H1 (cell line): ENCODE results near the gene SPATA33. TPM values are rescaled to one million over a fixed set of nuclear protein-coding genes. Genes with fewer than 3 reads are reported as not detected.

Experiments used
- CTCF ChIA-PET: fragments of 300-600 bp; sonication (Branson Sonifier 250); formaldehyde crosslinking; loops from one replicate; lab custom pipeline; 2021; ENCODE audit not compliant: partially characterized antibody; lab: Charles Lee
- POLR2A ChIA-PET: fragments of 300-600 bp; sonication (Branson Sonifier 250); formaldehyde crosslinking; loops from one replicate; lab custom pipeline; 2021; ENCODE audit warnings: inconsistent platforms; ENCODE audit not compliant: partially characterized antibody; lab: Charles Lee
- DNase-seq, 2 experiments: peaks; one replicate each; pipeline versions ENCODE4 v3.0.0 to v3.0.0-alpha.2; 2010 to 2022; ENCODE audit warnings: low spot score in 2 of 2, low read depth in 1 of 2, mixed read lengths in 1 of 2
- FAIRE-seq: peaks from 2 replicates; lab custom pipeline; 2011; peaks lifted over from hg19 to GRCh38; lab: Jason Lieb, UNC
- H2AFZ ChIP-seq: 2 replicates; pipeline ENCODE4 v1.8.1; 2012; ENCODE audit warnings: low read length, inconsistent platforms
- H2AK5ac ChIP-seq: 2 replicates; pipeline ENCODE4 v1.6.1; 2013; ENCODE audit warnings: low read depth, low read length
- H2BK120ac ChIP-seq: replicated peaks from 2 replicates; pipeline ENCODE3; 2013; ENCODE audit warnings: low read depth, low read length, inconsistent platforms
- H2BK12ac ChIP-seq: 2 replicates; pipeline ENCODE4 v1.6.1; 2013; ENCODE audit warnings: low read depth, low read length
- H2BK15ac ChIP-seq: 2 replicates; pipeline ENCODE4 v1.6.1; 2013; ENCODE audit warnings: low read length
- H2BK20ac ChIP-seq: 2 replicates; pipeline ENCODE4 v1.6.1; 2013; ENCODE audit warnings: low read length
- H2BK5ac ChIP-seq: 2 replicates; pipeline ENCODE4 v1.6.1; 2013; ENCODE audit warnings: low read depth, low read length
- H3K14ac ChIP-seq: 2 replicates; pipeline ENCODE4 v1.6.1; 2013; ENCODE audit warnings: inconsistent platforms; ENCODE audit not compliant: insufficient read length
- H3K18ac ChIP-seq: 2 replicates; pipeline ENCODE4 v1.6.1; 2013; ENCODE audit warnings: low read length; ENCODE audit errors: extremely low read depth
- H3K23ac ChIP-seq: 2 replicates; pipeline ENCODE4 v1.6.1; 2013; ENCODE audit warnings: inconsistent platforms; ENCODE audit not compliant: insufficient read length
- H3K23me2 ChIP-seq: 2 replicates; pipeline ENCODE4 v1.6.1; 2013; ENCODE audit warnings: low read depth, low read length
- H3K27ac ChIP-seq: 2 replicates; pipeline ENCODE4 v1.6.1; 2011; ENCODE audit warnings: low read depth, low read length, inconsistent platforms
- H3K27me3 ChIP-seq, 4 experiments: replicated peaks in 1 of 4; 1 replicate in 1 of 4; 2 replicates in 3 of 4; pipeline versions ENCODE4 v1.6.1 to v1.8.1; 2011 to 2013; ENCODE audit warnings: low read length in 3 of 4, mild to moderate bottlenecking in 3 of 4, inconsistent platforms in 2 of 4, mixed read lengths in 2 of 4, moderate library complexity in 1 of 4; ENCODE audit not compliant: control insufficient read depth in 3 of 4, insufficient read depth in 3 of 4; ENCODE audit errors: extremely low read depth in 1 of 4
- H3K36me3 ChIP-seq, 4 experiments: 2 replicates each; pipeline versions ENCODE4 v1.6.1 to v1.8.1; 2011 to 2013; ENCODE audit warnings: mild to moderate bottlenecking in 4 of 4, low read length in 3 of 4, moderate library complexity in 2 of 4, control low read depth in 1 of 4, inconsistent platforms in 1 of 4; ENCODE audit not compliant: insufficient read depth in 4 of 4, control insufficient read depth in 2 of 4
- H3K4ac ChIP-seq: replicated peaks from 2 replicates; pipeline ENCODE3; 2013; ENCODE audit warnings: low read length, low read depth, mixed read lengths, inconsistent platforms; ENCODE audit not compliant: insufficient read length
- H3K4me1 ChIP-seq, 4 experiments: replicated peaks in 1 of 4; 1 replicate in 1 of 4; 2 replicates in 3 of 4; pipeline versions ENCODE4 v1.6.1 to v1.8.1; 2011 to 2013; ENCODE audit warnings: low read length in 3 of 4, inconsistent platforms in 2 of 4, mixed read lengths in 1 of 4; ENCODE audit not compliant: insufficient read depth in 4 of 4, control insufficient read depth in 3 of 4
- H3K4me2 ChIP-seq, 2 experiments: 2 replicates each; pipeline versions ENCODE4 v1.6.1 to v1.8.1; 2011 to 2013; ENCODE audit warnings: low read depth in 2 of 2, low read length in 2 of 2, control low read depth in 1 of 2, inconsistent platforms in 1 of 2, mild to moderate bottlenecking in 1 of 2; ENCODE audit not compliant: insufficient read depth in 1 of 2
- H3K4me3 ChIP-seq, 4 experiments: fragments of 200-600, 300-600 bp in 1 of 4; sonication (generic), shearing (Covaris generic), sonication (Bioruptor Twin) in 1 of 4; 2 replicates each; pipeline versions ENCODE4 v1.5.1 to v1.8.1; 2011 to 2016; ENCODE audit warnings: low read length in 4 of 4, low read depth in 3 of 4, control low read depth in 2 of 4, inconsistent platforms in 2 of 4, mild to moderate bottlenecking in 2 of 4, mixed read lengths in 1 of 4, moderate library complexity in 1 of 4; ENCODE audit not compliant: insufficient read depth in 2 of 4; ENCODE audit errors: extremely low read depth in 1 of 4
- H3K56ac ChIP-seq: replicated peaks from 2 replicates; pipeline ENCODE3; 2013; ENCODE audit warnings: low read depth, mild to moderate bottlenecking, mixed read lengths, low read length, inconsistent platforms; ENCODE audit not compliant: insufficient read length
- H3K79me1 ChIP-seq: 2 replicates; pipeline ENCODE4 v1.6.1; 2013; ENCODE audit warnings: low read depth, low read length, control low read depth
- H3K79me2 ChIP-seq, 2 experiments: 2 replicates each; pipeline versions ENCODE4 v1.6.1 to v1.8.1; 2012 to 2013; ENCODE audit warnings: low read length in 2 of 2, mild to moderate bottlenecking in 2 of 2, inconsistent platforms in 1 of 2; ENCODE audit not compliant: insufficient read depth in 2 of 2, control insufficient read depth in 1 of 2
- H3K9ac ChIP-seq, 4 experiments: replicated peaks in 1 of 4; 1 replicate in 1 of 4; 2 replicates in 3 of 4; pipeline versions ENCODE4 v1.6.1 to v1.8.1; 2011 to 2013; ENCODE audit warnings: low read depth in 3 of 4, low read length in 3 of 4, control low read depth in 2 of 4, mild to moderate bottlenecking in 2 of 4, moderate library complexity in 2 of 4, inconsistent platforms in 1 of 4; ENCODE audit errors: extremely low read depth in 1 of 4
- H3K9me3 ChIP-seq, 2 experiments: 2 replicates each; pipeline versions ENCODE4 v1.6.1 to v1.8.1; 2012 to 2013; ENCODE audit warnings: mild to moderate bottlenecking in 2 of 2, moderate library complexity in 2 of 2, control low read depth in 1 of 2, inconsistent platforms in 1 of 2, low read depth in 1 of 2, low read length in 1 of 2, mixed read lengths in 1 of 2; ENCODE audit not compliant: insufficient read depth in 2 of 2
- H4K20me1 ChIP-seq, 2 experiments: replicated peaks in 1 of 2; 2 replicates each; pipeline versions ENCODE3 to v1.8.1; 2011 to 2013; ENCODE audit warnings: inconsistent platforms in 2 of 2, low read length in 2 of 2, mild to moderate bottlenecking in 1 of 2; ENCODE audit not compliant: insufficient read depth in 2 of 2, control insufficient read depth in 1 of 2
- H4K5ac ChIP-seq: 2 replicates; pipeline ENCODE4 v1.6.1; 2013; ENCODE audit warnings: low read length, low read depth, mixed read lengths, inconsistent platforms; ENCODE audit not compliant: insufficient read length
- H4K8ac ChIP-seq: 2 replicates; pipeline ENCODE4 v1.8.0; 2013; ENCODE audit warnings: mild to moderate bottlenecking, moderate library complexity, low read length, inconsistent platforms; ENCODE audit not compliant: insufficient read depth; ENCODE audit errors: extremely low read depth
- H4K91ac ChIP-seq: replicated peaks from 2 replicates; pipeline ENCODE3; 2013; ENCODE audit warnings: low read length, mixed read lengths, inconsistent platforms; ENCODE audit not compliant: insufficient read length
- CHD2 ChIP-seq: IDR thresholded peaks from 2 replicates; pipeline ENCODE4 v1.6.1; 2012; ENCODE audit warnings: low read length, improper control_type of control experiment
- CTCF ChIP-seq, 3 experiments: IDR thresholded peaks; 1 replicate in 2 of 3; 2 replicates in 1 of 3; pipeline versions ENCODE4 v1.5.1 to v1.6.1; 2011; ENCODE audit warnings: low read length in 3 of 3, mild to moderate bottlenecking in 3 of 3, inconsistent platforms in 2 of 3, low read depth in 1 of 3, moderate library complexity in 1 of 3; ENCODE audit not compliant: insufficient read depth in 1 of 3; ENCODE audit errors: control extremely low read depth in 1 of 3
- SIRT6 ChIP-seq: IDR thresholded peaks from one replicate; pipeline ENCODE4 v1.7.1; 2012; ENCODE audit warnings: low read length, inconsistent platforms
- SUZ12 ChIP-seq: fragments of 200-600 bp; sonication (generic); IDR thresholded peaks from 2 replicates; pipeline ENCODE4 v1.6.1; 2012; ENCODE audit warnings: mild to moderate bottlenecking, inconsistent platforms, low read length, moderate library complexity, mixed read lengths
- WGBS, 2 experiments: shearing (Covaris generic) in 1 of 2; methylation state at CpG; one replicate each; pipeline versions ENCODE4 v1.1.6 to v1.1.7; 2013 to 2015; ENCODE audit warnings: low lambda C conversion rate in 2 of 2, mixed read lengths in 2 of 2, inconsistent platforms in 1 of 2, low coverage in 1 of 2, missing lambda C conversion rate in 1 of 2; ENCODE audit not compliant: insufficient replicate concordance in 2 of 2, insufficient coverage in 1 of 2, insufficient read length in 1 of 2; ENCODE audit errors: extremely low coverage in 1 of 2, missing lambda C conversion rate in 1 of 2; 5-methylcytosine and 5-hydroxymethylcytosine counted together
- polyA plus RNA-seq, 7 experiments: library from polyadenylated mRNA; depleted of rRNA in 3 of 7; stranded (reverse) in 5 of 7; unstranded in 2 of 7; fragments of >200 nt in 5 of 7; fragments of 200-250 nt in 2 of 7; gene quantifications; 1 replicate in 5 of 7; 2 replicates in 1 of 7; 4 replicates in 1 of 7; pipeline versions ENCODE4 v1.2.1 to v1.2.3, GENCODE V29; 2011 to 2013; ENCODE audit warnings: missing spikeins in 2 of 7, mixed read lengths in 2 of 7
- total RNA-seq: library from RNA; stranded (reverse); fragmentation: NEBNext Ultra II Directional; extraction: Animal tissue kit (Norgen Biotek cat#: 25700); gene quantifications from 2 replicates; pipeline ENCODE4 v1.2.1, GENCODE V29; 2021

Gene SPATA33
- total and polyA plus RNA-seq, 2 of the 8 experiments (the other 6 are each of a cell fraction or from before 2014, with no cell fraction given), result 5.4 to 16.9 TPM

GRCh38 chr16:89643769-89644300, 13.8 kb upstream of the SPATA33 start:
- Histone ChIP-seq H3K27me3 (no peaks in the 10 kb centered on the region), H3K4me3 (no peak overlapping the region), H3K36me3 (peaks cover 8 to 23% (median 20%) of the 10 kb centered on the region in 4 experiments; a peak in 7 of 8 replicates), H3K9me3 (no peaks in the 10 kb centered on the region), H3K18ac (no peak overlapping the region), H3K14ac (no peak overlapping the region), H3K4me2 (no peak overlapping the region), H2BK120ac (no peak overlapping the region), H3K9ac (no peak overlapping the region; a peak in 1 of 7 replicates), H2BK15ac (no peak overlapping the region), H3K4me1 (no peaks in the 10 kb centered on the region), H4K5ac (no peak overlapping the region), H3K23ac (no peak overlapping the region), H2BK5ac (no peak overlapping the region), H2AK5ac (no peak overlapping the region), H3K23me2 (no peaks in the 10 kb centered on the region; the same call in 1 of the 2 replicates), H2BK20ac (no peak overlapping the region), H3K56ac (no peak overlapping the region), H4K91ac (no peak overlapping the region), H4K20me1 (peaks cover 0 to 8% of the 10 kb centered on the region in 2 experiments), H4K8ac (no peak overlapping the region), H3K27ac (no peak overlapping the region), H3K79me1 (no peaks in the 10 kb centered on the region), H3K79me2 (no peaks in the 10 kb centered on the region), H2AFZ (no peak overlapping the region), H2BK12ac (no peak overlapping the region), H3K4ac (no peak overlapping the region)
- DNase-seq (no peak), FAIRE-seq (no peak)
- TF ChIP-seq SIRT6 (no peak), SUZ12 (no peak), CHD2 (no peak), CTCF (IDR thresholded peaks at IDR 0.05; ENCODE audit: control extremely low read depth in 1 of 3, insufficient read depth in 1 of 3, low read depth in 1 of 3, low read length in 3 of 3) (no peak)
- ChIA-PET CTCF (interaction anchor here (1.1 to 5.6 kb wide), 4 partner anchors 14 to 78 kb away, joined by 3 to 56 read pairs (median 19); partner anchors contain the start of gene DPEP1), POLR2A (interaction anchor here (1.5 to 3.6 kb wide), 3 partner anchors 9 to 79 kb away, joined by 3 to 21 read pairs (median 11); no protein-coding TSS in a partner anchor)
- WGBS, 2 experiments, result 87% methylated on average over 14 of the region's 14 CpGs; no CpG with 5 or more reads in 1 of the 2 experiments
